GM21723 (cell line): ENCODE data around the gene ZXDC.

Source experiments
- ATAC-seq: cut with Tn5 transposase; IDR thresholded peaks from one replicate; pipeline ENCODE4 v1.9.1; 2021; ENCODE audit warnings: mild to moderate bottlenecking, moderate library complexity; ENCODE audit not compliant: unreplicated experiment

The ZXDC gene

GRCh38 chr3:126454437-126455198 is 21.1 kb downstream of the ZXDC start:
- no peak for ATAC-seq

DNA sequence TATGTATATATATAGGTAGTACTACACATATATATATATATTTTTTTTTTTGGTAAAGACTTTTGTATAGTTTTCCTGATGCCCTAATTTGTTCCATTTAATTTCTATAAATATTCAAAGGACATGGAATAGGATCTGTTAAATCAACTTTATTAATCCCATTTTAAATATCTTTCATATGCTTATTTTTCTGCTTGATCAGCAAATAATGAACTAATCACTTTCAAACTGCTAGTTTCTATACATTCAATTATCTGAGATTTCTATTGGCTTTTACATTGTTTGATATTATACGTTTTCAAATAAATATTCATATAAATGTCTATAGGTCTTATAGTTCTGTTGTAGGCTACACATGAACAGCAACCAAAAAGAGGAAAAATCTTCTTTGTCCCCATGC is 21.7 kb downstream of the ZXDC start:
- ATAC-seq, result no peak

GRCh38 chr3:126452213-126452612 is 23.5 kb downstream of the ZXDC start:
- no peak for ATAC-seq

GRCh38 chr3:126451511-126451910 is 24.2 kb downstream of the ZXDC start:
- ATAC-seq, result no peak

DNA sequence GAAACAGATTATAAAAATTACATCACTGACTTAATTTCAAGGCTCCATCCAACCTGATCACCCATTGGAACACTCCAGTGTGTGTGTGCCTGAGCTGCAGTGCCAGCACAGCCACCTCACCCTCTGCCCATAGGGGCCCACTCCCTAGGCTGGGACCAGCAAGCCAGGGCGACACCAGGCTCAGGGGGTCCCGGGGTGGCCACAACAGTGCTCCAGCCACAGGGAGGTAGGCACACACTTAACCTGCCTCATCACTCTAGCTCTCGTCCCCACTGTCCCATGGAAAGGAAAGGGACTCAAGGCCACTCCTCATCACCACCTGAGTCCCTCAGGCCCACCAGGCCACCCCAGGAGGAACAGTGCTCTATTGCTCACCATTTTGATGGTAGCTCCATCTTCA is 24.9 kb downstream of the ZXDC start:
- ATAC-seq, result no peak

- no peak for ATAC-seq
These were observed 25.5 kb downstream of the ZXDC start for GRCh38 chr3:126450219-126450618.

DNA sequence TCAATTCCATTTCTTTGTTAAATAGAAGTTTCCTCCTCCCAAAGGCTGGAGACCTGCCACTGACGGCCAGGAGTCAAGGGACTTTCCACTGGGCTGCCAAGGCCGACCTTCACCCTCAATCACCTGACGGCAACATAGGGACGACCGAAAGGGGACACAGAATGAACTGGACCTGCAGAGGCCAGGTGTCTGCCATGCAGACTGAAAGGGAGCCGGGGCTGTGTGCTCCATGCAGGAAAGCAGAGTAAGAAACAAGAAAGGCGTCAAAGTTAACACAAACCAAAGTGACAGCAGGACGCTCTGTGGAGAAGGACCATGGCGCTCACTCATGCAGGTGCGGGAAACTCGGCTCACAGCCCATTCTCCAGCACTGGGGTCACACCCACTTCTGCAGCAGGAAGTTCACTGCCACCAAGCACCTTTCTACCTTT is 26.1 kb downstream of the ZXDC start:
- ATAC-seq, result no peak

GRCh38 chr3:126448893-126449180 is 26.9 kb downstream of the ZXDC start:
- ATAC-seq, result no peak

GRCh38 chr3:126448136-126448892 is 27.4 kb downstream of the ZXDC start:
- ATAC-seq, result no peak

DNA sequence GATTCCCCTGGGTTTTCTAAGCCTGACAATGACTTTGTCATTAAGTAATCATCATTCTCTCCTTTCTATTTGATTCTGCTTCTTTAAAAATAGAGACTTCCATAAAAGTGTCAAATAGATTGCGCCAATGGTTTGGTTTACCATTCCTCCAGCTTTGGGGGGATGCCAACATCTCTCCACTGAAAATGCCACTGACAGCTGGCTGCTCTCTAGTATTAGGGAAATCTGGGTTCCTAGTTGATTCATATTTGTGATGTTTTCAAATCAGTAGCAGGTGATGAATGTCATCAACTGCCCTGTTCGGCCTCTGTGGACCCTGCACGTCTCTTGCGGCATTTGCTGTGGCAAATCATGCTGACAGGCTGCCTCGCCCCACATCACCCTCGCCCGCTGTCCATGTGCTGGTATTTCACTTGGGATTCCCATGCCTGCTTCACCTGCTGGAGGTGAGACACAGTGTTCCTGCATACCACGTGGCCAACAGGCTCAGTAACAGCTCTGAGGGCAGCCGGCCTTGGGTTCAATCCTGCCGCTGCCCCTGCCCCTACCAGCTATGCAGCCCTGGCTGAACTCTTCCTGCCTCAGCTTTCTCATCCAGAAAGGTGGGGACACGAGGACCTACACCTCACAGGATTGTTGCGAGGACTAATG is 28.1 kb downstream of the ZXDC start:
- ATAC-seq, result no peak

DNA sequence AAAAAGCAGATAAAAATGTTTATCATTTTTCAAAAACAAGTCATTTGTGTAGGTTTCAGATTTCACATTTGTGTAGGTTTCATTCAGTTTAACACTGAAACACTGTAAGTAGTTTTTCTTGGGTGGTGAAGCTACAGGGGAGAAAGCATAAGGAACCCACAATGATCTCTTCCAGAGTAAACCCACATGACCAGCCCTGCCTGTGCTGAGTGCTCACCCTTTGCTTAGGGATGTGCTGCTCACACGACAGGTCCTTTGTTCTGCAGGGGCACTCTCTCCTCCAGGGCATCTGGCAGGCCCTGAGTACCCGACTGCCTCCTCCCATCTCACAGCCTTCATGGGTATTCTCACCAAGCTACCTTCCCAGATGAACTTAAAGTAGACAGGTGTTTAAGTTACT is 28.9 kb downstream of the ZXDC start:
- no peak for ATAC-seq

- ATAC-seq, result no peak
These were observed 29.4 kb downstream of the ZXDC start for GRCh38 chr3:126446301-126446700.

GRCh38 chr3:126445506-126445905 is 30.2 kb downstream of the ZXDC start:
- ATAC-seq, result no peak

- ATAC-seq, result no peak
These were observed 32.8 kb downstream of the ZXDC start for GRCh38 chr3:126442856-126443242.

DNA sequence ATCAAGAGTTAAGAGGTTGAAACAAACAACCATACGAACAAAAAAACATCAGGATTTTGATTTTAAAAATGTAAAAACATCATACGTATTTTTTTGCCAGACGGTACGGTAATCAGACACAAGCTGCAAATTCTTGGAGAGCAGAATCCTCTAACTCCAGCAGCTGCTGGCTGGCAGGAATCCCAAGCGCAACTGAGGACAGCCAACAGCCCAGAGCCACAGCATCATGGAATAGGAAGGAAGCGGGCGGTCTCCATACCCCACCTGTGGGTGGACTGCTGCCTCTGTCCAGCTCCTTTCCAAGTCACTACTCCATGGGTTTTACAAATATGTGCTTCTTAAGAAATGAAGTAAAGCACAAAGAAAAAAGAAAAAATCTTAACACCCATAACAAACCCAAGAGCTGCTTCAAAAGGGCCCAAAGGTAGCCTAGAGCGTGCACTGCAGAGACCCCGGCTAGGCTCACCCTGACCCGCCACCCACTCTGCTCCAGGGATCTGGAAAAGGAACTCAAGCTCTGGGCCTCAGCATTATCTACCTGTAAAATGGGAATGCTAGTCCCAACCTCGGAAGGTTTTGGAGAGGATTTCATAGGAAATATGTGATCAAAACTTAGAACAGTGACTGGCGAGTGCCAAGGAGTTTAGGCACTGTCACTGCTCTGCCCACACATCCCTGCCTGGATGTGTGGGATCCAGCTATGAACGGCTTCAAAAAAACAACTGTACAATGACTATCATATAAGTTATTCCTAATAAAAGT is 33.4 kb downstream of the ZXDC start:
- no peak for ATAC-seq

GRCh38 chr3:126441256-126441880 is 34.3 kb downstream of the ZXDC start:
- no peak for ATAC-seq

GRCh38 chr3:126440709-126440995 is 35.0 kb downstream of the ZXDC start:
- no peak for ATAC-seq

- no peak for ATAC-seq
These were observed 35.6 kb downstream of the ZXDC start for GRCh38 chr3:126439968-126440708.

- no peak for ATAC-seq
These were observed 36.2 kb downstream of the ZXDC start for GRCh38 chr3:126439346-126439967.

GRCh38 chr3:126438746-126439145 is 36.9 kb downstream of the ZXDC start:
- ATAC-seq, result no peak
